ENCODE results near the gene THSD4.

- TF ChIP-seq TAF1 (IDR thresholded peaks at IDR 0.05; ENCODE audit: low read depth) (no peak), EZH2 (IDR thresholded peaks at IDR 0.05; ENCODE audit: borderline replicate concordance, insufficient read depth, low read length, poor library complexity, severe bottlenecking) (no peak), MXI1 (conservative IDR thresholded peaks at IDR 0.05; ENCODE audit: poor library complexity, severe bottlenecking) (no peak), POLR2AphosphoS5 (IDR thresholded peaks at IDR 0.05) (no peak), EP300 (conservative IDR thresholded peaks at IDR 0.05; ENCODE audit: poor library complexity, severe bottlenecking) (no peak)
- TF ChIP-seq, protein P1, sequence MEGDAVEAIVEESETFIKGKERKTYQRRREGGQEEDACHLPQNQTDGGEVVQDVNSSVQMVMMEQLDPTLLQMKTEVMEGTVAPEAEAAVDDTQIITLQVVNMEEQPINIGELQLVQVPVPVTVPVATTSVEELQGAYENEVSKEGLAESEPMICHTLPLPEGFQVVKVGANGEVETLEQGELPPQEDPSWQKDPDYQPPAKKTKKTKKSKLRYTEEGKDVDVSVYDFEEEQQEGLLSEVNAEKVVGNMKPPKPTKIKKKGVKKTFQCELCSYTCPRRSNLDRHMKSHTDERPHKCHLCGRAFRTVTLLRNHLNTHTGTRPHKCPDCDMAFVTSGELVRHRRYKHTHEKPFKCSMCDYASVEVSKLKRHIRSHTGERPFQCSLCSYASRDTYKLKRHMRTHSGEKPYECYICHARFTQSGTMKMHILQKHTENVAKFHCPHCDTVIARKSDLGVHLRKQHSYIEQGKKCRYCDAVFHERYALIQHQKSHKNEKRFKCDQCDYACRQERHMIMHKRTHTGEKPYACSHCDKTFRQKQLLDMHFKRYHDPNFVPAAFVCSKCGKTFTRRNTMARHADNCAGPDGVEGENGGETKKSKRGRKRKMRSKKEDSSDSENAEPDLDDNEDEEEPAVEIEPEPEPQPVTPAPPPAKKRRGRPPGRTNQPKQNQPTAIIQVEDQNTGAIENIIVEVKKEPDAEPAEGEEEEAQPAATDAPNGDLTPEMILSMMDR (IDR thresholded peaks at IDR 0.05; ENCODE audit: poor library complexity, severe bottlenecking): no peak
Observed at GRCh38 chr15:71815301-71815700, 700.0 kb downstream of the THSD4 start.

All from neural cell (in vitro differentiated cells).